ENCODE results near the gene FJX1.
"Not testable (repeated sequence)": the region's sequence is repeated elsewhere in the genome, so short reads cannot be mapped to it uniquely, and the experiment has no call there.

Gene FJX1

DNA sequence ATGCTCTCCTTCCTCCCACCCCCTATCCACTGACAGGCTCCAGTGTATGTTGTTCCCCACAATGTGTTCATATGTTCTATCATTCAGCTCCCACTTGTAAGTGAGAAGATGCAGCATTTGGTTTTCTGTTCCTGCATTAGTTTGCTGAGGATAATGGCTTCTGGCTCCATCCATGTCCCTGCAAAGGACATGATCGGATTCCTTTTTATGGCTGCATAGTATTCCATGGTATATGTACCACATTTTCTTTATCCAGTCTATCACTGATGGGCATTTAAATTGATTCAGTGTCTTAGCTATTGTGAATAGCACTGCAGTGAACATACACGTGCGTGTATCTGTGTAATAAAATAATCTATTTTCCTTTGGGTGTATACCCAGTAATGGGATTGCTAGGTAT lies 50.1 kb downstream of the FJX1 start:
- DNase-seq (ENCODE audit: low read depth) = not testable (repeated sequence)
